ENCODE data around the gene DAGLA. TPM values are rescaled to one million over a fixed set of nuclear protein-coding genes. Genes with fewer than 3 reads are reported as not detected.

The DAGLA gene
- total and polyA plus RNA-seq, 2 of the 13 experiments (the other 11 are each of a cell fraction or from before 2014, with no cell fraction given): 2.6 to 3.9 TPM

DNA sequence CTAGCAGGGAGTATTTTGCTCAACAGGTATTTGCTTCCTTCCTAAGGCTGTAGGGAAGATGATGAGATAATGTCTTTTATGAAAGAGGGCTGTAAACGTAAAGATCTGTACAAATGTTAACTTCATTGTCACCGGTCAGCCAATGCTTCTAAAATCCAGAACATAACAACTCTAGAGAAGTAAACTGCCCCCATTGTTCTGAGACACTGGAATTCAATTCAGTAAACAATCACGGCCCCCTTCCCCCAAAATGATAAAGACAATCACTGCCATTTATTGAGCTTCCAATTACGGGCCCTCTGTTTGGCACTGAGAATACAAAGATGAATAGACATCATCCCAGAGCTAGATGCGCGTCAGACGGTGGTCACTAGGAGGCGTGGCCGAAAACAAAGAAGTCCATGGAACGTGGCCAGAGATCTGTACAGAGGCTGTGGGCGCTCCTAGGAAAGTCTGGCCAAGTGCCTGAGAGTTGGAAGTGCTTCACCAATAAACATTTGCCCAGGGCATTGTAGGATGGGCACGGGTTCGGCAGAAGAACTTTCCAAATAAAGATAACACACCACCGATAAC, 111.6 kb downstream of the DAGLA start (continued):
- TF ChIP-seq ZFP91 (CRISPR knock-in tag; IDR thresholded peaks at IDR 0.05; ENCODE audit: borderline replicate concordance): no peak
- no peak for TF ChIP-seq SRSF4 (IDR thresholded peaks at IDR 0.05; ENCODE audit: low read depth, low read length, poor library complexity, severe bottlenecking)
- TF ChIP-seq ZNF460 (CRISPR knock-in tag; IDR thresholded peaks at IDR 0.05; ENCODE audit: borderline replicate concordance): no peak
- TF ChIP-seq CREB1 (IDR thresholded peaks at IDR 0.05): peak; percentile 14; the same call in 1 of the 2 replicates
- TF ChIP-seq CREB1 (CRISPR knock-in tag; IDR thresholded peaks at IDR 0.05): no peak
- TF ChIP-seq ZNF564 (CRISPR knock-in tag; IDR thresholded peaks at IDR 0.05): peak; percentile 30; the same call in 1 of the 2 replicates
- no peak for TF ChIP-seq ELF1 (CRISPR knock-in tag; IDR thresholded peaks at IDR 0.05)
- no peak for TF ChIP-seq SP1 (IDR thresholded peaks at IDR 0.05)
- peak; percentile 50 for TF ChIP-seq SP1 (CRISPR knock-in tag; IDR thresholded peaks at IDR 0.05)
- no peak for TF ChIP-seq TOPORS (CRISPR knock-in tag; IDR thresholded peaks at IDR 0.05)
- no peak for TF ChIP-seq ZNF678 (CRISPR knock-in tag; IDR thresholded peaks at IDR 0.05)
- TF ChIP-seq SP5 (CRISPR knock-in tag; IDR thresholded peaks at IDR 0.05; ENCODE audit: borderline replicate concordance, low read depth): peak; percentile 47; the same call in 1 of the 2 replicates
- TF ChIP-seq UBTF (CRISPR knock-in tag; IDR thresholded peaks at IDR 0.05): no peak
- no peak for TF ChIP-seq ZNF644 (CRISPR knock-in tag; IDR thresholded peaks at IDR 0.05; ENCODE audit: low read depth)
- TF ChIP-seq ZNF788 (CRISPR knock-in tag; IDR thresholded peaks at IDR 0.05; ENCODE audit: borderline replicate concordance): 0 out of 2 replicates have a peak, but pooled peaks have one; percentile 1
- 0 out of 2 replicates have a peak, but pooled peaks have one; percentile 15 for TF ChIP-seq WIZ (CRISPR knock-in tag; IDR thresholded peaks at IDR 0.05)
- no peak for TF ChIP-seq RXRA (CRISPR knock-in tag; IDR thresholded peaks at IDR 0.05)
- no peak; the same call in 1 of the 2 replicates for TF ChIP-seq HOXA3 (CRISPR knock-in tag; IDR thresholded peaks at IDR 0.05)
- no peak for TF ChIP-seq JUN (CRISPR knock-in tag; IDR thresholded peaks at IDR 0.05)
- 0 out of 2 replicates have a peak, but pooled peaks have one; percentile 40 for TF ChIP-seq ZNF343 (CRISPR knock-in tag; IDR thresholded peaks at IDR 0.05)
- TF ChIP-seq ZSCAN22 (CRISPR knock-in tag; IDR thresholded peaks at IDR 0.05): peak; percentile 72; the same call in 1 of the 2 replicates
- no peak for TF ChIP-seq NFE2 (CRISPR knock-in tag; IDR thresholded peaks at IDR 0.05)
- TF ChIP-seq IRF2 (CRISPR knock-in tag; IDR thresholded peaks at IDR 0.05): no peak
- no peak for TF ChIP-seq ZNF768 (CRISPR knock-in tag; IDR thresholded peaks at IDR 0.05)
- peak; percentile 53 for TF ChIP-seq RBFOX2 (IDR thresholded peaks at IDR 0.05; ENCODE audit: low read depth, low read length)
- no peak for TF ChIP-seq NR2F1 (CRISPR knock-in tag; IDR thresholded peaks at IDR 0.05)
